Suppressor macrophage treated with lipopolysaccharide for 4 hours (primary cell): ENCODE measurements around the gene ATP5F1E.

Experiments used
- DNase-seq: peaks from one replicate; pipeline ENCODE4 v3.0.0-alpha.2; 2020

Gene ATP5F1E

DNA sequence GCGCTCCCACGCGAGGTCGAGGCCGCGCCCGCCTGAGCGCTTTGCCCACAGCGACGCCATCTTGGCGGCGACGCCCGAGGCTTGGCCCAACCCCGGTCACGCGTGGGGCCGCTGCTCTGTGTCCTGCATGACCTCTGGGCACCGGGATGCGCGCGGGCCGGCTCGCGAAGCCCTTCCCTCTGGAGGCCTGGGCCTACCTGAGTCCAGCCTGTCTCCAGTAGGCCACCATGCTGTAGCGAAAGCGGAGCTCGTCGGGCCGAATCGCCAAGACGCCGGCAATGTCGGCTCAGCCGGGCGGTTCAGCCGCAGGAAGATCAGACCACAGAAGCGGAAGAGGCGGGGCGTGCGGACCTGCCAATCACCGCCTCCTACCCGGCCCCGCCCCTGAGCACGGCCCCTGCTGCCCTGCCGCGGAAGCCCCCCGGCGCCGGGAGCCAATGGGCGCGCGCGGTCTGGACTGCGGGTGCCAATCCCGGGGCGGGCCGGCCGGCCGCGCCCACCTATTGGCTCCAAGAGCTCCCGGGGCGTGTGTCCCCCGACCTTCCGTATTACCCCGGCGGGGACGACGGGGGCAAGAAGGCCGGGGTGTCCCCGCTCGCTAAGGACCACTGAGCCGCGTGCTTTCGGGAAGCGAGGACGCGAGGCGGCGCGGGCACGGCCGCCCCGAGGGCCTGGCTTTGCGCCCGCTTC is at the start of gene ATP5F1E:
ATP5F1E (minus strand) TSS at position 313 of the 690 bp plus-strand sequence; CDS start at position 229, 84 bp downstream.
- peak; percentile 98 for DNase-seq

DNA sequence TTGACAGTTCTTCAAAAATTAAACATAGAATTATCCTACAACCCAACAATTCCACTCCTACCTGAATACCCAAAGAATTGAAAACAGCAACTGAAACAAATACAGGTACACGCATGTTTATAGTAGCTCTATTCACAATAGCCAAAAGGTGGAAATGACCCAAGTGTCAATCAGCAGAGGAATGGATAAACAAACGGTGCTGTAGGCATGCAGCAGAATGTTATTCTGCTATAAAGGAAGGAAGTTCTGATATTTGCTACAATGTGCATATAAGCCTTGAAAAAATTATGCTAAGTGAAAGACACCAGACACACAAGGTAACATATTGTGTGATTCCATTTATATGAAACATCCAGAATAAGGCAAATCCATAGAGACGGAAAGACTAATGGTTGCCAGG is 48.9 kb upstream of the ATP5F1E start:
- no peak for DNase-seq

DNA sequence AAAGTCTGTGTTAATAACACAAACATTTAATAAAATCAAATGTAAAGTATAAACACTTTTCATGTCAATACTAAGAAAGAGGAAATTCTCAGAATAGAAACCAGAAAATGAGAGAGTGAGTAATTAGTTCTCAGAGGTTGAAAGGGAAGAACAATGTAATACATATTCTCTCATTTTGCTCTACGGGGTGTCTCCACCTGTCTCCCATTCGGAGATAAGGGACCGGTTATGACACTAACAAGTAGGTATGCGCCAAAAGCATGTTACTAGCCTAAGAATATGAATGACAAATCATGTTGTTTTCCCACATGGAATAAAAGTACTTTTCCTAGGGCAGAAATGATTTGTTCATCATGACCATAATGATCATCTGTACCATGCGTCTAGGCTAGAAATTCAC is 46.1 kb upstream of the ATP5F1E start:
- peak; percentile 49 for DNase-seq

DNA sequence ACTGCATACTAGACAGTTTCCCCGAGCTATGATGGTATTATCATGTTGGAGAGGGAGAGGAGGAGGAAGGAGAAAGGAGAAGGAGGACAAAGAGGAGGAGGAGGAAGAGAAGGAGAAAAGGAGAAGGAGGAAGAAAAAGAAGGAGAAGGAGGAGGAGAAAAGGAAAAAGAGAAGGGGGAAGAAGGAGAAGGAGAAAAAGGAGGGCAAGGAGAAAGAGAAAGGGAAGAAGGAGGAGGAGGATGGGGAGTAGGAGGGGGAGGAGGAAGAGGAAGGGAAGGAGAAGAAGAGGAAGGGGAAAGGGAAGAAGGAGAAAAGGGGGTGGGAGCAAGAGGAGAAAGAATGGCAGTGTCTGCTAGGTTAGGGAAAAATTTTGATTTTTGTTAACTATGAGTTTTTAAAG is 45.6 kb upstream of the ATP5F1E start:
- no peak for DNase-seq

DNA sequence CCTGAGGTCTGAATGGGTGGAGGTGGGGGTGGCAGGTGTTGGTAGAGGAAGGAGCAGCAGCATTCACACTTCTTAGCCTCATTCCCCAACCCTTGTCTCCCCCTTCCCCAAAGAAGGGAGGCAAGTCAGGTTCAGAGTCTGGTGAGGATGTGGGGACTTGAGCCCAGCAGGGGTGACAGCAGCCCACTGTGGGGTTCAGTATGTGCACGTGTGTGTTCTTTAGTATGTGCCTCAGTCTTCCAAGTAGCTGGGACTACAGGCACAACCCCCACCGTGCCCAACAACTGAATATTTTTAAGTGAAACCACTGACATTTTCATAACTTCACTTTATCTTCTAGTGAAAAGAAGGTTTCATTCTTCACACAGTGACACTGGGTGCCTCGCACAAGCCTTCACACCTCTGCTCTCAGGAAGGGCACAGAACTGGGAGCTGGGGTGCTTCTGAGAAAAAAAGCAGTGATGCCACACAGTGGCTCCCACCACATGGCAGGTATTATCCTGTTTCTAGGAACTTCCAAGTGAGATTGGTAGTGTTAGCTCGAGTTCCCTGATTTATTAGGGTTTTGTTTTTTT is 43.9 kb upstream of the ATP5F1E start:
- DNase-seq: no peak

DNA sequence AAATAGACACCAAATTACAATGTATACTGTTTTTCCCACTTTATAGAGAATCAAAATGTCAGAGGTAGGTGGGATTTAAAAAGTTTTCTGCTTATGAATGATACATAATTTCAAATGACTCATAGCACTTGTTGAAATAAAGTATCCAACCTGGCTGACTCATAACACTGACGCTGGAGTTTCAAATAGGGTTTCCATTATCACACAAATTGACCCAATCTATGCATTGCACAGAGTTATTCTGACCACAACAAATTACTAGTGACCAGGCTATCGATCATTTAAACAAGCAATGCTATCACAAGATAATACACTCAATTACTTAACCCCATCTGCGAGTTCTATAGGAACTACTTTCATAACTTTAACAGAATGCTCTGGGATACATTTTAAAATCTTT is 42.3 kb upstream of the ATP5F1E start:
- no peak for DNase-seq

DNA sequence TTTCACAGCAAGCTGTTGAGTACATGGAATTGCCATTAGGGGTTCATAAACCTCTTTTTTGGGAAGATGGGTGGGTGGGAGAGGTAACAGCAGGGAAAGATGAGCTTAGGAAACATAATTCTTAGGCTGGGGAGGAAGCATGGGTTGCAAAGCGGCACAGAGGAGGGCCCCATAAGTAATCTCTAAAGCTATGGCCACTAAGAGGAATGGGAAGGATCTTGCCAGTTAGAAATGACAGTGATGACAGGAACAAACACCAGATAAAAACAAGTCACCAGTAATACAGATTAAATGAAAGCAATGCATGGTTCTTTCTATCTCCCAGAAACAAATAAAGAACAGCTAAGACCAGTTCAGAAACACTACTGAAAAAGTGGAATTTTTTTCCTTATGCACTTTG is 41.4 kb upstream of the ATP5F1E start:
- DNase-seq: no peak

DNA sequence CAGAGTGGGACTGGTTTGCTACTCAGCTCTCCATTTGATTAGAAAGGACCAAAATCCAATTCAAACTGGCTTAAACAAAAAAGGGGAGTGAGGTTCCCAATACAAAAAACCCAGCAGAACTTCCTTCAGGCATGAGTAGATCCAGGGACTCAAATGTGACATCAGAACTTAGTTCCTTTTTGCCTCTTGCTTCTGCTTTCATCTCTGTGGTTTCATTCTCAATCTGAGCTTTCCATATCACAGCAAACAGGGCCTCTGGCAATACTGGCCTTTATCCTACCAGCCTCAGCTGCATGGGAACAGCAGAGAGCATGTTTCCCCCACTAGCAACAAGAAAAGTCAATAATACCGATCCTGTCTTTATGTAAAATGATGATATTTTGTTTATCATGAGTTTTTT is 39.1 kb upstream of the ATP5F1E start:
- peak; percentile 81 for DNase-seq

DNA sequence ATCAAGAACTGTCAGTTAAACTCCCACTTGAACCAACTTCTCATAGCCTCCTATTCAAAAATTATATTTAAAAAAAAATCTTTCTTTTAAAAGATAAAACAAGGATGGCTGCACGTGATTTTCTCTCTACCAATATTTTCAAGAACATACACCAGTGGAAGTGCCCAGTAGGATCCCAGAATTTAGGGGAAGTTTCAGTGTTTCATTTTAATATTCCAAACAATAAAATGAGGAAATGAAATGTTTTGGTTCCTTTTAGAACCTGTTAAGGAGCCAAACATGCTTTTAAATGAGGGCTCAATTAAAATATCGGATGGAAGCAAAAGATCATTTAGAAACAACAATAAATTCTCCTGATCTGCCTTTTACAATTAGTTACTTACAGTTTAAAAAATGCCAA is 36.9 kb upstream of the ATP5F1E start:
- DNase-seq: peak; percentile 58

DNA sequence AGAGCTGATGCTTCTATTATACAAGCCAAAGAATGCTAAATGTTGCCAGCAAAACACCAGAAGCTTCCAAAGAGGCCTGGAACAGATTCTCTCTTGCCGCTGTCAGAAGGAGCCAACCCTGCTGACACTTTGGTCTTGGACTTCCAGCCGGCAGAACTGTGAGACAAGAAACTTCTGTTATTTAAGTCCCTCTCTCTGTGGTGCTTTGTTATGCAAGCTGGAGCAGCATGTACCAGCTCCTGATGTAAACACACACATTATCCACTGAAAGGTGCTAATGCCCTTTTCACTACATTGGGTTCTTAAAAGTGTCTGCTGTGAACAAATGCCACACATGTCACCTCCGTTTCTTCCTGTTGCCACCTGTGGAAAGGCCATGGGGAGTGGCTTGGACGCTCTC is 36.4 kb upstream of the ATP5F1E start:
- no peak for DNase-seq

DNA sequence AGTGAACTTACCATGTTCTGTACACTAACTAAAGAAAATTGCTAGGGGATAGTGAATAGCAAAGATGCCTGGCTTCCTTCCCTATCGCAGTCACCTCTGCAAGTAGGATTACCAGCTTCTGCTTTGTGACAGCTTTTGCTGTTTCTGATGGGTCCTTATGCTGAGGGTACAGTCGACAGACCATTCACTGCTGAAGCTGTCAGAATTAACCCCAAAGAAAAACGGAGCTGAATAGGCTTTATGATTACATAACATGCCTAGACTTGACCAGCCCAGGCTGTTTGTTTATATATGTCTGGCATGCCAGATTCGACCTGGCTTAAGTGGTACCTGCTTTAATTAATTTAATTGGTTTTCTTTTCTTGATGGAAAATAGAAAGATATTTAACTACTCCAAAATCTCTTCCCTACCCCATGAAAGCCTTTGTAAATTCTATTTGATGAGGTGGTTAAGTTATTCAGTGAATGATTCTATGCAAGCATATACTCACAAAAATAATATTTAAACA is 32.1 kb upstream of the ATP5F1E start:
- DNase-seq: no peak

DNA sequence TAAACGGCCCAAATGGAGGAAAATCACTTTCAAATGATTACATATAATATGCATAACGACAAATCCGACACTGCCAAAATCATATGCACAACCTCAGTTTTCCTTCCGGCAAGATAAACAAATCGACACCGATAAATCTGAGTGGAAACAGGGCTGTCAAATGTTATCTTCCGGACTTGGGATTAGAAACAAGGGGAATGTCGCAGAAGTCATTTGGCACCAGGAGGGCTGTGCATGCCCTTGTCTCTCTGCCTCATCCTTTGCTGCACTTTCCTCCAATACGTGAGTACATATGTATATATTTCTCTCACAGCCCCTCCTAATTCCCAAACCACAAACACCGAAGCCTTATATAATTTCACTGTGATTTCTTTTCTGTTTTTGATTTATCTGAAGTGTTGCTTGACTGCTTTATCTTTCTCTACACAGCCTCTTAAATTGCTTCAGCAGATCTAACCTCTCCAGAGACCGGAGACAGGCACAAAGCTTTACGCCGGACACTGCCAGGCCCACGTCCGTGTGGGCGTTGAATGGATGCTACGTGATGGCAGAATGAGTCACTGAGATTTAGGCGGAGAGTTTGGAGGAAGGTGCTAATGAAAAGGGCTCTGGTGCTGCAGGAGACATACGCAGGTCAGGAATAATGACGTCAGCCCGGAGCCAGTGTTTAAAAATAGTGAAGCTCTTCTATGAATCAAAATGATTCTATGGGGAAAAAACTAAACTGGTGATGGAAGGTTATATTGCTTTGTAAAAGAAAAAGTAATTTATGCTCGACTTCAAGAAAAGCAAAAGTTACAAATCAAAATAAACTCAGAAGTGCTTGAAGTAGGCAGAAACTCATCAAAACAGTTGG is 31.5 kb upstream of the ATP5F1E start:
- DNase-seq: no peak

DNA sequence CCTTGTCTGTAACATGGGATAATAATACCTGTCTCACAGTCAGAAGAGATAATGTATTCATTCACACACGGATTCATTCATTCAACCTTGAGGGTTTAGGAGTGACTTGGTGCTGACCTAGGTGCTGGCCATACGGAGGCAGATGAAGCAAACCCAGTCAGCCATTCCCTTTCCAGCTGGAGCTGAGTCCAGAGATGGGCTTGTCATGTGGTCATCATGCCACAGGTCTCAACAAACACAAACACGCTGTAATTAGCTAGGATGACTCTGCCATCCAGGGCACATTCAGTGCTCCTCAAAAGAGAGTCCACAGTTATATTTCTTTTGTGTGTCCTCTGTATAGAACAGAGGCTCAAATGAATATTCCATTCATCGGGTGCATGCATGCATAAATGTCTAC is 29.9 kb upstream of the ATP5F1E start:
- no peak for DNase-seq

DNA sequence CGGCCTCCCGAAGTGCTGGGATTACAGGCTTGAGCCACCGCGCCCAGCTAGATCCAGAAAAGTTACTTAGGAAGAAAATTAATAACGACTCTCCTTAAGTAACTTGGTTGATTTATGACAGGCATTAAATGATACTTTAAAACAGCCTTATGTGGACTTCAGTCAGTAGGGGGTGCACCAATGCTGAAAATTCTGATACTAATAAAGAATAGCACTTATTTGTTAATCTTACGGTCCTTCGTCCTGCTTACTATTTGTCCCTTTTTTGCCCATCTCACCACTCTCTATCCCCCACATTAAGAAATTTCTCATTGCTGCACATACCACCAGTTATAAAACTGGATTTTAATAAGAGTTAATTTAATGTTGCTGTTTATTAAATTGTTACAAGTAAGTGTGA is 23.2 kb upstream of the ATP5F1E start:
- DNase-seq: peak; percentile 39

DNA sequence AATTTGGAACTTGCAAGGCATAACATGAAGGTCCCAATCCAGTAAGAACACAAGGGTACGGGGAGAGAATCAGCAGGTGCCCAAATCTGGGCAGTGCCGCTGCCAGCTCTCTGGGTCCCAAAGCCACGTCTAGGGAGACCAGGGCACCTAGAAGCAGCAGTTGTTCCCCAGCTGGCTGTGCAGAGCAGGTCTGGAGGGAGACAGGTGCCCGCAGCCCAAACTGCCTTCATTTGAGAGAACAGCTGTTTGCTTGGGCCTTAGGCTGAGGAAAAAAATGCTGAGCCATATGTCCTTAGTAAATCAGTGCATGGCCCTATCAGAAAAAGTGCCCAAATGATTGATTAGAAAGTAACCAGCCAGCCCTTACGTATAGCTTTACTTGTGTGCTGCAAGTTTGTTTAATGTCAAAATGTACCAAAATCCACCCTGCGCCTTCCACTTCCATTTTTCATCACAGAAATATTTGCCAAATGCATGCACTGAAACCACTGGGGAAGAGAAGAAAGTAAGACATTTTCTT is 19.6 kb upstream of the ATP5F1E start:
- DNase-seq: no peak

DNA sequence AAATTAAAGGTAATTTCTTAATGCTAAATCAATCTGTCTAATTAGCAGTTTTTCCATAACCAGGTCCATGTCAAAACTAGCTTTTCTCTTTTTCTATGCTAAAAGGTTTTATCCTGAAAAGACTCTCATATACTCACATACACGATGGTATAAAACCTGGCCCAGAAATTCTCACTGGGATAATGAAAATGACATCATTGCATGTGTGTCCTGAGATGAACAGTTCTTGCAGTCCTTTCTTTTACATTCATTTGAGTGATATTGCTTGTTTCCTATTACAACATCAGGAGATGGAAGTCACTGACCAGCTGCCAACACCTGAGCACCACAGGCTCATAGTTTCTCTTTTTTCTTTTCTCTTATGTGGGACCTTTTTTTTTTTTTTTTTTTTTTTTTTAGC is 18.3 kb upstream of the ATP5F1E start:
- no peak for DNase-seq

DNA sequence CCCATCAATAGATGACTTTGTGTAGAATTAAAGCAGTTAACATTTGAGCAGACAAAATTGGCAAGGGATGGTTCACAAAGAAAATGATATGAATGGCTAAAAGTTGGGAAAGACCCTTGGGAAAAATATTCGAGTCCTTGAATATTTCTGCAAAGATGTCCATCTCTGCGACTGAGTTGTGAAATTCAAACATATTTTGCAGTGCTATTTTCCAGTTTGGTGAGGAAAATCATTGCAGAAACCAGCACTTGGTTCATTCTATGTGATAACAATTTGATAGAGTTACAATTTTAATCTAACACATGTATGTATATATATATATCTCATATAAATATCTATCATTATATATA is 16.5 kb upstream of the ATP5F1E start:
- DNase-seq: no peak

DNA sequence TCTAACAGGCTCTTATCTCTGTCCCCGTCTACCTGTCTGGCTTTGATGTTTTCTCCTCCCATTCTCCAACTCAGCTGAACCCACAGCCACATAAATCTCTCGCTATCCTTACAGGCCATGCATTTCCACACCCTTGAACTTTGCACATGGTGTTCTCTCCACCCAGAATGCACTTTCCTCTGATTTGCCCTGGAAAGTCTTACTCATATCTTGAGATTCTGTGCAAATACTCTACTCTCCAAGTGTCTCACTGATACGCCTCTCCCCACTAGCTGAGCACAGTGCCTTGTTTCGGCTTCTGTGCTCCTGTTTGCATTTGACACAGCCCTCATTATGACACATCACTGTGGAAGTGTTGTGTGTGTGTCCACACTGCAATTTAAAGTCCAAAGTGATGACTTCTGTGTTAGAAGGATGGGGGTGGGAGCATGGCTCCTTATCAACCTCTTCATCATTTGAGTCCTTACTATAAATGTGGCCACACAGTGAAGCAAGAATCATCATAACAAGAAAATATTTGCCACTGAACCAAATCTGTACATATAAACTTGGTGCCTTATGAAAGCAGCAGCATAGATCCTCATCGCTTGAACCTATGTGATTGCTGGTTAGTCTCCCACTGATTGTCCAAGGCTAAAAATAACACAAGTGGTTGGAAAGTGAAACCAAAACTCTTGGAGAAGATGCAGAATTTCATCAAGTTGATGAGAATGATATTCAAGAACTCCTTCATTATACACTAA is 16.0 kb upstream of the ATP5F1E start:
- peak; percentile 21 for DNase-seq

DNA sequence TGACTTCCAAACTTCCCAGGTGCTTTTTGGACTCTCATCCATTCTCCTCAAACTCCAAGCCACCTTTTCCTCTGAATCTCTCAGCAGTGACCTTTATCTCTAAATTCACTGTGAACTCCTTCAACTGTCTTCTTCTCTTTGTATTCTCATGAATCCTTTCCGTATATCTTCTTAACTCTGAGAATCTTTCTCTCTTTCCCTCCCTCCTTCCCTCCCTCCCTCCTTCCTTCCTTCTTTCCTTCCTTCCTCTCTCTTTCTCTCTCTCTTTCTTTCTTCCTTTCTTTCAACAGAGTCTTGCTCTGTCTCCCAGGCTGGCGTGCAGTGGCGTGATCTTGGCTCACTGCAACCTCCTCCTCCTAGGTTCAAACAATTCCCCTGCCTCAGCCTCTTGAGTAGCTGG is 14.7 kb upstream of the ATP5F1E start:
- DNase-seq: no peak

DNA sequence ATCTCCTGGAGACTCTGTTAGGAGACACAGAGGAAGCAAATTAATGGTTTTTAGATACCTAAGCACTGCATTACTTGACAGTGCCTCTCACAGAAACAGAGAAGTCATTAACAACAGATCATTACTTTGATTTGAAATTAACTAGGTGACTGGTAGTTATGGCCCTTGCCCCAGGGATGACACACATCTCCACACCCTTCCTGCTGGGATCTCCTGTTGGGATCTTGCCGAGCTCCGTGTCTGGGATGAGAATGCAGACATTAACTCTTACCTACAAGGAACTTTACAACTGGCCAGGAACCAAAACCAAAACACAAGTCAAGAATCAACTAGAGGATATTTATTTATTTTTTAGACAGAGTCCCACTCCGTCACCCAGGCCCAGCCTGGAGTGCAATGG is 12.7 kb upstream of the ATP5F1E start:
- DNase-seq: no peak

DNA sequence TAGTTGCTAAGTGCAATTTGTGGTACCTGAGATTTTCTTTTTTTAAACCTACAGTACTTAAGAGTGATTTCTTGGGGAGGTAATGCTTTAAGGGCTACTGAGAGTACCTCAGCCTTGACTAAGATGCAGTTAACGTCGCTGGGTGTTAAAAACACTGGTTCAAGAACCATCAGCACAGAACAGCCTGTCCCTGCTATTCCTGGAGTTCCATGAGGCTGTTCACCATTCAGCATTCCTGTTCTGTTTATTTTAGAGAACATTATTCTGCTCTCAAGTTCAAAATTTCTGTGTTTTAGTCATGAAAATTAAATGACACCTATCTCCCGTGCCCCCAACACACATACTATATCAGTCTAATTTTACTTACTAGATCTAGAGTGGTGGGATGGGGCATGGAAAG is 12.2 kb upstream of the ATP5F1E start:
- no peak for DNase-seq

DNA sequence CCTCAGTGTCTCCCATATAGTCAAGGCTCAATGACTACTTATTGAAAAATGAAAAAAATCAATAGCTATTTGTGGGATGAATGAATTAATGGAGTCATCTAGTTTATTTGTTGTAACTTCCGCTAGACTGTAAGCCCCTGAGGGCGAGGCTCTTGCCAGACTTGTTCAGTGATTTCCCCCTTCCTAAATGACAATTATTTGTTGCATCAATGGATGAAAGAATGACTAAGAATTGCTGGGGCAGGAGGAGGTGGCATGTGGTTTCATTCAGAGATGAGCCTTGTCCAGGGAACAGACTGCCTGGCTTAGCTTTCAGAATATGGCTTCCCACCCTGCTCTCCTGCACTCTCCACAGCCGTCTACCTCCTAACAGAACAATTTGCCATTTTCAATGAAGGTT is 11.6 kb upstream of the ATP5F1E start:
- peak; percentile 32 for DNase-seq
